ENCODE results near the gene KLC1. TPM values are rescaled to one million over a fixed set of nuclear protein-coding genes. Genes with fewer than 3 reads are reported as not detected.

Gene KLC1
- total and polyA plus RNA-seq, 2 of the 8 experiments (the other 6 are each of a cell fraction or from before 2014, with no cell fraction given), result 84.6 to 134 TPM

GRCh38 chr14:103741876-103742275 lies 112.9 kb downstream of the KLC1 start (continued):
- no peak for TF ChIP-seq CBX5 (IDR thresholded peaks at IDR 0.05; ENCODE audit: low read depth, low read length)
